Hepatocyte (in vitro differentiated cells): ENCODE data around the gene ARHGAP10.

ENCODE experiments used
- CTCF ChIP-seq: fragments of 200-600 bp; sonication (generic); IDR thresholded peaks from 2 replicates; pipeline ENCODE4 v1.5.1; 2016; ENCODE audit warnings: antibody characterized with exemption, mild to moderate bottlenecking; ENCODE audit not compliant: poor library complexity
- EZH2 ChIP-seq: fragments of 200-600 bp; sonication (generic); IDR thresholded peaks from 2 replicates; pipeline ENCODE4 v1.6.1; 2016; ENCODE audit warnings: antibody characterized with exemption, mild to moderate bottlenecking, borderline replicate concordance

GRCh38 chr4:147747787-147748454 is 16.0 kb downstream of the ARHGAP10 start:
- TF ChIP-seq EZH2 (no peak), CTCF (no peak)
